ENCODE measurements around the gene CRACR2B. TPM values are rescaled to one million over a fixed set of nuclear protein-coding genes. Genes with fewer than 3 reads are reported as not detected.
A peak's percentile ranks its signal among the peaks of the same experiment; 100 is the strongest.

CRACR2B gene
- total and polyA plus RNA-seq, 2 of the 13 experiments (the other 11 are each of a cell fraction or from before 2014, with no cell fraction given), result 14.9 to 21.0 TPM

GRCh38 chr11:843818-844692, 16.3 kb downstream of the CRACR2B start (continued):
- TF ChIP-seq ZBTB4 (CRISPR knock-in tag; IDR thresholded peaks at IDR 0.05; ENCODE audit: borderline replicate concordance) (no peak), ZNF710 (CRISPR knock-in tag; IDR thresholded peaks at IDR 0.05; ENCODE audit: borderline replicate concordance) (no peak), BORCS8-MEF2B (CRISPR knock-in tag; IDR thresholded peaks at IDR 0.05) (peak; percentile 60; the same call in 1 of the 2 replicates), SNAPC2 (CRISPR knock-in tag; IDR thresholded peaks at IDR 0.05) (no peak; the same call in 1 of the 2 replicates), HDAC1 (CRISPR knock-in tag; IDR thresholded peaks at IDR 0.05) (peak; percentile 94), ZBTB8A (CRISPR knock-in tag; IDR thresholded peaks at IDR 0.05; ENCODE audit: borderline replicate concordance, low read depth) (no peak), ZBTB46 (CRISPR knock-in tag; IDR thresholded peaks at IDR 0.05; ENCODE audit: borderline replicate concordance) (no peak), RARA (CRISPR knock-in tag; IDR thresholded peaks at IDR 0.05) (peak; percentile 92), KDM3A (CRISPR knock-in tag; IDR thresholded peaks at IDR 0.05; ENCODE audit: low read depth) (no peak), TBP (CRISPR knock-in tag; IDR thresholded peaks at IDR 0.05) (no peak), ZNF124 (CRISPR knock-in tag; IDR thresholded peaks at IDR 0.05) (no peak), ZNF839 (CRISPR knock-in tag; IDR thresholded peaks at IDR 0.05; ENCODE audit: borderline replicate concordance) (no peak), AKNA (CRISPR knock-in tag; IDR thresholded peaks at IDR 0.05; ENCODE audit: borderline replicate concordance) (no peak), MXD4 (CRISPR knock-in tag; IDR thresholded peaks at IDR 0.05) (peak; percentile 63; the same call in 1 of the 2 replicates), KDM4B (CRISPR knock-in tag; IDR thresholded peaks at IDR 0.05) (no peak), ISX (CRISPR knock-in tag; conservative IDR thresholded peaks at IDR 0.05) (no peak), PAX8 (CRISPR knock-in tag; IDR thresholded peaks at IDR 0.05; ENCODE audit: borderline replicate concordance) (no peak)

Measured in HepG2 (cell line).